Heart right ventricle (tissue), 16 donors: ENCODE measurements around the gene GALK2. TPM values are rescaled to one million over a fixed set of nuclear protein-coding genes. Genes with fewer than 3 reads are reported as not detected.
A peak's percentile ranks its signal among the peaks of the same experiment; 100 is the strongest.

ENCODE experiments used
- ATAC-seq, 8 donors: fragments of 200-7000 bp; cut with Tn5 transposase; one replicate each; pipeline ENCODE4 v1.9.1; 2020; ENCODE audit warnings: mild to moderate bottlenecking in 8 of 8, moderate library complexity in 8 of 8, moderate number of reproducible peaks in 1 of 8
- DNase-seq, 2 donors: peaks; one replicate each; pipeline ENCODE4 v3.0.0-alpha.2; 2020
- H3K27ac ChIP-seq, 10 donors: fragments of 200-600 bp; sonication (generic) in 2 of 10; one replicate each; pipeline versions ENCODE4 v1.5.0 to v1.8.0; 2020 to 2022; ENCODE audit warnings: mild to moderate bottlenecking in 3 of 10
- H3K27me3 ChIP-seq, 7 donors: fragments of 200-600 bp; one replicate each; pipeline ENCODE4 v1.8.0; 2021 to 2022; ENCODE audit warnings: mild to moderate bottlenecking in 2 of 7
- H3K36me3 ChIP-seq, 9 donors: fragments of 200-600 bp; sonication (generic) in 1 of 9; one replicate each; pipeline versions ENCODE4 v1.5.0 to v1.8.0; 2020 to 2022; ENCODE audit warnings: mild to moderate bottlenecking in 2 of 9
- H3K4me1 ChIP-seq, 9 donors: fragments of 200-600 bp; sonication (generic) in 1 of 9; one replicate each; pipeline versions ENCODE4 v1.5.0 to v1.8.0; 2020 to 2022; ENCODE audit warnings: mild to moderate bottlenecking in 4 of 9
- H3K4me3 ChIP-seq, 10 donors: fragments of 200-600 bp; sonication (generic) in 2 of 10; one replicate each; pipeline versions ENCODE4 v1.5.0 to v1.8.0; 2020 to 2022; ENCODE audit warnings: mild to moderate bottlenecking in 7 of 10, moderate library complexity in 2 of 10
- H3K9me3 ChIP-seq, 11 donors: fragments of 200-600 bp in 10 of 11; sonication (generic) in 2 of 11; one replicate each; pipeline versions ENCODE4 v1.5.0 to v1.8.0; 2013 to 2022; ENCODE audit warnings: mild to moderate bottlenecking in 2 of 11, control low read depth in 1 of 11, moderate library complexity in 1 of 11
- WGBS, 2 donors: extraction: QIAGEN DNeasy Blood & Tissue Kit; methylation state at CpG; one replicate each; pipeline ENCODE4 v1.1.7; 2013; ENCODE audit warnings: inconsistent platforms in 1 of 2; 5-methylcytosine and 5-hydroxymethylcytosine counted together
- intact Hi-C, 10 donors: fragments of 100-400 bp; cut with DNase I; formaldehyde crosslinking; loops; one replicate each; pipeline versions ENCODE4 v1.11.1 to v1.14.2; 2022
- polyA plus RNA-seq, 2 donors: library from polyadenylated mRNA; stranded (reverse); fragments of 200-250 nt; gene quantifications; one replicate each; pipeline ENCODE4 v1.2.3, GENCODE V29; 2013
- total RNA-seq, 10 donors: library from RNA; stranded (reverse); fragmentation: NEBNext Ultra II Directional in 3 of 10; extraction: Animal tissue kit (Norgen Biotek cat#: 25700) in 3 of 10; gene quantifications; one replicate each; pipeline versions ENCODE4 v1.2.1 to v1.2.4, GENCODE V29; 2021 to 2023
- TF ChIP-seq, protein P1 (sequence below), 9 donors: fragments of 200-600 bp; sonication (generic) in 2 of 9; IDR thresholded peaks; one replicate each; pipeline versions ENCODE4 v1.5.0 to v1.8.0; 2021 to 2022; ENCODE audit warnings: antibody characterized with exemption in 9 of 9, mild to moderate bottlenecking in 5 of 9, moderate library complexity in 1 of 9
- donor health status: Arrhythmogenic right ventricular cardiomyopathy.
- donor health status: ischemic (EF 13 %, LVEDD 7.1; RV severe dilation, severe dysfunction).
- donor health status: healthy with polysubstance abuse.
- donor health status: DM: no; HTN: yes; CAD: no.
- donor health status: DM: no; HTN: no; CAD: no.
- donor health status: ischemic (EF 25% LVEDD 6.9; RV normal size, moderate dysfunction).
- donor health status: ischemic (EF 25% LVEDD 5.7; RV mildly dilated, moderate dysfunction).
- donor health status: healthy.
- donor health status: DM: yes; HTN: yes; CAD: no.
- donor health status: Ischemic cardiomyopathy.
- donor health status: ischemic (EF 35%, LVEDD 5.7; RV mildly dilated, moderate dysfunction).
- donor health status: nonischemic (EF 11% LVEDD 7.7; RV severe dilation, severe dysfunction).
- donor health status: DM: yes; HTN: yes; CAD: no.
- donor health status: PGD.
- donor health status: ischemic (EF 29% LVEDD 5.4; RV normal size, mild dysfunction).
- donor health status: nonischemic (EF 23%, LVEDD 6.1; RV moderate dilation, normal function).

Gene GALK2
- total and polyA plus RNA-seq, 12 donors: 6.2 to 43.9 (median 35.5) TPM

DNA sequence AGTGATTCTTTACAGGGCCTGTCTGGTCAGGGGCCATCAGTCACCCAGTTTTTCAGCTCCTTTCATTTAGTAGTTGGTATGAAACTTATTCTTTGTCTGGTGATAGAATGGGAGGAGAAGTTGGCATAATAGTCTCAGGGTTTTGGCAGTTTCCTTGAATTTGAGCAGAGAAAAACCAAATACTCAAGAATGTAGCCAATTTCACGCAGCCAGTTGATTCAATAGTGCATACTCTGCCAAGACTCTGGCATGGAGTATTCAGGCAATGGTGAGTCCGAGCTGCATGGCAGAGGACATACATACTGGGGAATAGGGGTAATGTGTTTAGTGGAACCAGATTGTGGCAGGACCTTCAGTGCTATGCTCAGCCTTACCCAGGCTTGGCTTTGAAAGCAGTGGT is 118.3 kb downstream of the GALK2 start:
- TF ChIP-seq, protein P1, sequence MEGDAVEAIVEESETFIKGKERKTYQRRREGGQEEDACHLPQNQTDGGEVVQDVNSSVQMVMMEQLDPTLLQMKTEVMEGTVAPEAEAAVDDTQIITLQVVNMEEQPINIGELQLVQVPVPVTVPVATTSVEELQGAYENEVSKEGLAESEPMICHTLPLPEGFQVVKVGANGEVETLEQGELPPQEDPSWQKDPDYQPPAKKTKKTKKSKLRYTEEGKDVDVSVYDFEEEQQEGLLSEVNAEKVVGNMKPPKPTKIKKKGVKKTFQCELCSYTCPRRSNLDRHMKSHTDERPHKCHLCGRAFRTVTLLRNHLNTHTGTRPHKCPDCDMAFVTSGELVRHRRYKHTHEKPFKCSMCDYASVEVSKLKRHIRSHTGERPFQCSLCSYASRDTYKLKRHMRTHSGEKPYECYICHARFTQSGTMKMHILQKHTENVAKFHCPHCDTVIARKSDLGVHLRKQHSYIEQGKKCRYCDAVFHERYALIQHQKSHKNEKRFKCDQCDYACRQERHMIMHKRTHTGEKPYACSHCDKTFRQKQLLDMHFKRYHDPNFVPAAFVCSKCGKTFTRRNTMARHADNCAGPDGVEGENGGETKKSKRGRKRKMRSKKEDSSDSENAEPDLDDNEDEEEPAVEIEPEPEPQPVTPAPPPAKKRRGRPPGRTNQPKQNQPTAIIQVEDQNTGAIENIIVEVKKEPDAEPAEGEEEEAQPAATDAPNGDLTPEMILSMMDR (IDR thresholded peaks at IDR 0.05): no peak
- Histone ChIP-seq H3K27ac (no peak overlapping the region), H3K9me3 (no peaks in the 10 kb centered on the region), H3K4me1 (peaks cover 0 to 12% (median 0%) of the 10 kb centered on the region in 9 donors), H3K36me3 (peaks cover 0 to 72% (median 12%) of the 10 kb centered on the region in 9 donors), H3K4me3 (no peak overlapping the region), H3K27me3 (no peaks in the 10 kb centered on the region)
- 88 to 95% methylated on average over 2 of the region's 2 CpGs for WGBS, 2 donors
- intact Hi-C loops: no loop called here
- ATAC-seq (no peak), DNase-seq (no peak)

DNA sequence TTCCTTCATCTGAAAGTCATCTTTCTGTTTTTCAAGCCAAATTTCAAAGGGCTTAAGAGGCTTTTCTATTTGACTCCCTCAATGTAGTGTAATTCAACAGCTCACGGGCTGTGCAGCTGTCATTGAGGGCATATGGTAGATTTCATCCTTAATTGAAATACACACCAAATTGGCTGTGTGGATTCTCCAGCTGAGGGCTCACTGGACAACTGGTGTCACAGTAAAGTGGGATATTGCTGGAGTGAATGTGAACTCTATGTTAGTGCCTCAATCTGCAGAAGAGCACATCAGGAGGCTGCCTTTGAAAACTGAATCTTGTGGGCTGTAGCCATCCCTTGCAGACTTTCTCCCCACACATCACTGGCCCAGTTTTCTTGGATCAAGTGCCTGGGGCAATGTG is 120.1 kb downstream of the GALK2 start:
- intact Hi-C loops: loop anchor here in 1 of 10 donors (10.0 kb wide), 1 partner anchor 45 kb away; no protein-coding TSS in a partner anchor
- TF ChIP-seq, protein P1 (IDR thresholded peaks at IDR 0.05): no peak
- peaks cover 0 to 69% (median 5%) of the 10 kb centered on the region in 9 donors for H3K36me3 ChIP-seq

DNA sequence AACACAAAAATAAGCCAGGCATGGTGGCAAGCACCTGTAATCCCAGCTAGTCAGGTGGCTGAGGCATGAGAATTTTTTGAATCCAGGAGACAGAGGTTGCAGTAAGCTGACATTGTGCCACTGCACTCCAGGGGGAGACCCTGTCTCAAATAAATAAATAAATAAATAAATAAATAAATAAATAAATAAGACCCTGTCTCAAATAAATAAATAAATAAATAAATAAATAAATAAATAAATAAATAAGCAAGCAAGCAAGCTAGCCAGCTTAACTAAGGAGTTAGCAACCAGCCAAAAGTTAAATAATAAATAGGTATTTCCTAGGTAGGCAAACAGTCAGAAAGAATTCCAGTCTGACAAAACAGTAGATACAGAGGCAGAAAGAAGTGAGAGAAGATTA is 123.9 kb downstream of the GALK2 start:
- Histone ChIP-seq H3K4me3 (no peak overlapping the region), H3K27me3 (no peaks in the 10 kb centered on the region), H3K4me1 (peaks cover 0 to 12% (median 0%) of the 10 kb centered on the region in 9 donors), H3K9me3 (peaks cover 0 to 19% (median 0%) of the 10 kb centered on the region in 11 donors), H3K36me3 (peaks cover 0 to 65% (median 11%) of the 10 kb centered on the region in 9 donors), H3K27ac (no peak overlapping the region)
- TF ChIP-seq, protein P1 (IDR thresholded peaks at IDR 0.05): no peak
- ATAC-seq (no peak), DNase-seq (no peak)
- intact Hi-C loops: loop anchor here in 1 of 10 donors (10.0 kb wide), 1 partner anchor 49 kb away; no protein-coding TSS in a partner anchor

More for the DNA sequence above, 120.1 kb downstream of the GALK2 start:
- ATAC-seq (peak in 6 of 8 donors; percentile 56 to 93 (median 60)), DNase-seq (peak in 1 of 2 donors; percentile 5)
- H3K4me1 ChIP-seq: peaks cover 0 to 12% (median 0%) of the 10 kb centered on the region in 9 donors
- no peaks in the 10 kb centered on the region for H3K9me3 ChIP-seq
- 41 to 87% methylated on average over 1 of the region's 1 CpG for WGBS, 2 donors
- H3K4me3 ChIP-seq: no peak overlapping the region
- H3K27ac ChIP-seq: no peak overlapping the region
- H3K27me3 ChIP-seq: no peaks in the 10 kb centered on the region

DNA sequence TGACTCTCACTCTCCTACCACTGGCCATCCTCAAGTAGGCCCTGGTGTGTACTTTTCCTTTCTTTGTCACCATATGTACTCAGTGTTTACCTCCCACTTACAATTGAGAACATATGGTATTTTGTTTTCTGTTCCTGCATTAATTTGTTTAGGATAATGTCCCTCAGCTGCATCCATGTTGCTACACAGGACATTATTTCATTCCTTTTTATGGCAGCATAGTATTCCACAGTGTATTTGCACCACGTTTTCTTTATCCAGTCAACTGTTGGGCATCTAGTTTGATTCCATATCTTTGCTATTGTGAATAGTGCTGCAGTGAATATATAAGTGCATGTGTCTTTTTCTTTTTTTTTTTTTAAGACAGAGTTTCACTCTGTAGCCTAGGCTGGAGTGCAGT is 126.2 kb downstream of the GALK2 start:
- Histone ChIP-seq H3K4me3 (no peak overlapping the region), H3K27me3 (no peaks in the 10 kb centered on the region), H3K4me1 (peaks cover 0 to 4% (median 0%) of the 10 kb centered on the region in 9 donors), H3K27ac (no peak overlapping the region), H3K36me3 (peaks cover 0 to 52% (median 11%) of the 10 kb centered on the region in 9 donors), H3K9me3 (peaks cover 0 to 23% (median 0%) of the 10 kb centered on the region in 11 donors)
- DNase-seq: no peak
- TF ChIP-seq, protein P1 (IDR thresholded peaks at IDR 0.05): no peak
- intact Hi-C loops: loop anchor here in 1 of 10 donors (10.0 kb wide), 1 partner anchor 51 kb away; no protein-coding TSS in a partner anchor
- ATAC-seq: no peak
- 97 to 99% methylated on average over 1 of the region's 1 CpG for WGBS, 2 donors
